Adrenal gland (tissue), 5 donors: ENCODE measurements around the gene DPP10.

Source experiments
- POLR2A ChIP-seq, 2 donors: fragments of 450-650 bp; IDR thresholded peaks; one replicate each; pipeline ENCODE4 v1.6.1; 2017; ENCODE audit warnings: antibody characterized with exemption in 2 of 2, mild to moderate bottlenecking in 2 of 2, moderate library complexity in 1 of 2
- TF ChIP-seq, protein P1 (sequence below), 6 experiments: fragments of 450-650 bp in 4 of 6; fragments of 200-600 bp in 2 of 6; sonication (generic) in 1 of 6; IDR thresholded peaks; 1 replicate in 5 of 6; 2 replicates in 1 of 6; pipeline versions ENCODE4 v1.5.1 to v1.8.0; 2016 to 2021; ENCODE audit warnings: antibody characterized with exemption in 6 of 6, mild to moderate bottlenecking in 2 of 6, moderate library complexity in 1 of 6
- donor health status: DM: no; HTN: no; CAD: no.

DNA sequence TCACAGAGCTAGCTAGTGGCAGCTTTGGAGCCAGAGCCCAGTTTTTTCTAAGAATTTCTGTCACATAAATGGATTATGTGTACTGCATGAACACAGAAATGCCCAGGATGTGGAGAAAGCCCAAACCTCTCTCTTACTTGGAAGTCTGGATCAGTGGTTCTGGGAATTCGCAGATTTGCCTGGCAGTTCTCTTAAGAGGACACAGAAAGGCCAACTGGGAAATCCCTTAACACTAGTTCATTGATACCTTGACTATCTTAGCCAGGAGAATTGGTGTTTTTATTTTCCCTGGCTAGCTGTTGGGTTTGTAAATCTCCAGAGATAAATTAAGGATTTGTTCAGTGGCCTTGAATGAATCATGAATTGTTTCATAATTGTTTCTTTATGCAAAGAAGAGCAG is 95.3 kb downstream of the DPP10 start:
- TF ChIP-seq, protein P1, sequence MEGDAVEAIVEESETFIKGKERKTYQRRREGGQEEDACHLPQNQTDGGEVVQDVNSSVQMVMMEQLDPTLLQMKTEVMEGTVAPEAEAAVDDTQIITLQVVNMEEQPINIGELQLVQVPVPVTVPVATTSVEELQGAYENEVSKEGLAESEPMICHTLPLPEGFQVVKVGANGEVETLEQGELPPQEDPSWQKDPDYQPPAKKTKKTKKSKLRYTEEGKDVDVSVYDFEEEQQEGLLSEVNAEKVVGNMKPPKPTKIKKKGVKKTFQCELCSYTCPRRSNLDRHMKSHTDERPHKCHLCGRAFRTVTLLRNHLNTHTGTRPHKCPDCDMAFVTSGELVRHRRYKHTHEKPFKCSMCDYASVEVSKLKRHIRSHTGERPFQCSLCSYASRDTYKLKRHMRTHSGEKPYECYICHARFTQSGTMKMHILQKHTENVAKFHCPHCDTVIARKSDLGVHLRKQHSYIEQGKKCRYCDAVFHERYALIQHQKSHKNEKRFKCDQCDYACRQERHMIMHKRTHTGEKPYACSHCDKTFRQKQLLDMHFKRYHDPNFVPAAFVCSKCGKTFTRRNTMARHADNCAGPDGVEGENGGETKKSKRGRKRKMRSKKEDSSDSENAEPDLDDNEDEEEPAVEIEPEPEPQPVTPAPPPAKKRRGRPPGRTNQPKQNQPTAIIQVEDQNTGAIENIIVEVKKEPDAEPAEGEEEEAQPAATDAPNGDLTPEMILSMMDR (IDR thresholded peaks at IDR 0.05): no peak
- TF ChIP-seq POLR2A (IDR thresholded peaks at IDR 0.05): no peak
